GM12865 (cell line): Measurements from ENCODE around the gene FAM114A1.
"Not testable (repeated sequence)": the region's sequence is repeated elsewhere in the genome, so short reads cannot be mapped to it uniquely, and the experiment has no call there.

Source experiments
- DNase-seq: peaks from one replicate; pipeline ENCODE4 v3.0.0; 2010; ENCODE audit warnings: low read depth
- H3K4me3 ChIP-seq: 2 replicates; pipeline ENCODE4 v1.5.1; 2011; ENCODE audit warnings: mild to moderate bottlenecking, low read depth, low read length, control low read depth
- CTCF ChIP-seq: IDR thresholded peaks from 2 replicates; pipeline ENCODE4 v1.5.1; 2011; ENCODE audit warnings: low read length, control low read depth, low read depth, inconsistent platforms; ENCODE audit not compliant: insufficient read depth; ENCODE audit errors: missing control alignments

FAM114A1 gene

GRCh38 chr4:38985410-38986100 lies 117.9 kb downstream of the FAM114A1 start:
- TF ChIP-seq CTCF, result no peak
- H3K4me3 ChIP-seq, result no peak overlapping the region
- DNase-seq, result peak; percentile 28

- DNase-seq, result peak; percentile 33
- no peak overlapping the region for H3K4me3 ChIP-seq
- TF ChIP-seq CTCF, result no peak
Measured at GRCh38 chr4:38987491-38987890, 119.9 kb downstream of the FAM114A1 start.

GRCh38 chr4:38988353-38988752 lies 120.7 kb downstream of the FAM114A1 start:
- DNase-seq, H3K4me3 ChIP-seq: not testable (repeated sequence)

- no peak for DNase-seq
- H3K4me3 ChIP-seq, result no peak overlapping the region
- no peak for TF ChIP-seq CTCF
Measured at GRCh38 chr4:38989487-38989886, 121.9 kb downstream of the FAM114A1 start.

GRCh38 chr4:38990241-38990640 lies 122.6 kb downstream of the FAM114A1 start:
- no peak overlapping the region for H3K4me3 ChIP-seq
- no peak for DNase-seq
- TF ChIP-seq CTCF, result no peak

GRCh38 chr4:38993683-38994082 lies 126.1 kb downstream of the FAM114A1 start:
- DNase-seq, result no peak
- H3K4me3 ChIP-seq, result no peak overlapping the region
- TF ChIP-seq CTCF, result no peak

GRCh38 chr4:38994135-38994534 lies 126.5 kb downstream of the FAM114A1 start:
- DNase-seq, result no peak
- H3K4me3 ChIP-seq, result no peak overlapping the region

More at GRCh38 chr4:38994135-38994534, 126.5 kb downstream of the FAM114A1 start:
- no peak for TF ChIP-seq CTCF
